Ascending aorta (tissue), 2 donors: Measurements from ENCODE around the gene TSNAX. TPM values are rescaled to one million over a fixed set of nuclear protein-coding genes. Genes with fewer than 3 reads are reported as not detected.

Experiments used
- DNase-seq, 2 donors: peaks; one replicate each; pipeline ENCODE4 v3.0.0-alpha.2; 2019; ENCODE audit warnings: low spot score in 2 of 2
- H3K27ac ChIP-seq, 2 donors: fragments of 200-600 bp; sonication (generic); one replicate each; pipeline ENCODE4 v1.5.1; 2016 to 2017; ENCODE audit warnings: mild to moderate bottlenecking in 1 of 2
- H3K27me3 ChIP-seq: fragments of 200-600 bp; sonication (generic); one replicate; pipeline ENCODE4 v1.5.1; 2017
- H3K36me3 ChIP-seq, 2 donors: fragments of 200-600 bp; sonication (generic); one replicate each; pipeline ENCODE4 v1.5.1; 2016
- H3K4me1 ChIP-seq, 2 donors: fragments of 200-600 bp; sonication (generic); one replicate each; pipeline ENCODE4 v1.5.1; 2016 to 2017; ENCODE audit warnings: mild to moderate bottlenecking in 1 of 2
- H3K4me3 ChIP-seq, 2 donors: fragments of 200-600 bp; sonication (generic); one replicate each; pipeline ENCODE4 v1.5.1; 2016 to 2017; ENCODE audit warnings: mild to moderate bottlenecking in 1 of 2
- H3K9me3 ChIP-seq, 2 donors: fragments of 200-600 bp; sonication (generic); one replicate each; pipeline ENCODE4 v1.5.1; 2016
- CTCF ChIP-seq, 3 experiments: fragments of 200-600 bp in 2 of 3; fragments of 450-650 bp in 1 of 3; sonication (generic) in 2 of 3; IDR thresholded peaks; one replicate each; pipeline ENCODE4 v1.5.1; 2016 to 2019; ENCODE audit warnings: antibody characterized with exemption in 3 of 3, mild to moderate bottlenecking in 1 of 3, moderate library complexity in 1 of 3
- intact Hi-C: fragments of 100-400 bp; cut with DNase I; formaldehyde crosslinking; loops from one replicate; pipeline ENCODE4 v1.15.1; 2023
- total RNA-seq: library from RNA; depleted of rRNA; stranded (reverse); fragments of >200 nt; gene quantifications from one replicate; pipeline ENCODE4 v1.1.0, GENCODE V29; 2016

Gene TSNAX
- total RNA-seq, 1 donor from 2014 or later: 15.0 TPM

DNA sequence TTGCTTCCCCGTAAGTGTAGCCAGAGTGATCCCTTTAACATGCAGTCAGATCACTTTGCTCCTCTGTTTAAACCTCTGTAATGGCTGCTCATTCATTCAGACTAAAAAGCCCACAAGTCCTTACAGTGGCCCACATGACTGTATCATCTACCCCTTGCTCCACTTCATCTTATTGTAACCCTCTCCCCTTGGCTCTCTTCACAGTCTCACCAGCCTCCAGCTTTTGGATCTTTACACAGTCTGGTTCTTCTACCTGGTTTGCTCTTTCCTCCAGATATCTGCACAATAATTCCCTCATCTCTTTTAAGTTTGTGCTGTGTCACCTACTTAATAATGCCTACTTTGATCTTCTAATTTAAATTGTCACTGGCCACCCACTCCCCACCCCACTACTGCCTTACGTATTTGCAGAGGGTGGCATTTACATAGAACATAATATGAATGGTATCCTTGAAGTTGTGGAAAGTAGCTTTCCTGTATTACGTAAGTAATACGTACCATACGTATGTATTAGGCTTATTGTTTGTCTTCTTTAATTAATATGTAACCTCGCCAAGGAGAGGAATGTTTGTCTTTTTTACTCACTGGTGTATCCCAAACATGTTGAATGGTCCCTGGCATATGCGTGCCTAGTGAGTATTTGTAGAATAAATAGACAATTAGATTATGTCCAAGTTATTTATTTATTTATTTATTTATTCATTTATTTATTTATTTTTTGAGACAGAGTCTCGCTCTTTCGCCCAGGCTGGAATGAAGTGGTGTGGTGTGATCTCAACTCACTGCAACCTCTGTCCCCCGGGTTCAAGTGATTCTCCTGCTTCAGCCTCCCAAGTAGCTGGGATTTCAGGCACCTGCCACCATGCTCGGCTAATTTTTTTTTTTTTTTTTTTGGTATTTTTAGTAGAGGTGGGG is 48.6 kb downstream of the TSNAX start:
- DNase-seq: no peak
- intact Hi-C loops: no loop called here
- H3K27ac ChIP-seq: no peak overlapping the region
- no peaks in the 10 kb centered on the region for H3K27me3 ChIP-seq
- no peak for TF ChIP-seq CTCF (IDR thresholded peaks at IDR 0.05)
- no peaks in the 10 kb centered on the region for H3K9me3 ChIP-seq
- no peaks in the 10 kb centered on the region for H3K4me1 ChIP-seq
- no peak overlapping the region for H3K4me3 ChIP-seq
- H3K36me3 ChIP-seq: no peaks in the 10 kb centered on the region

DNA sequence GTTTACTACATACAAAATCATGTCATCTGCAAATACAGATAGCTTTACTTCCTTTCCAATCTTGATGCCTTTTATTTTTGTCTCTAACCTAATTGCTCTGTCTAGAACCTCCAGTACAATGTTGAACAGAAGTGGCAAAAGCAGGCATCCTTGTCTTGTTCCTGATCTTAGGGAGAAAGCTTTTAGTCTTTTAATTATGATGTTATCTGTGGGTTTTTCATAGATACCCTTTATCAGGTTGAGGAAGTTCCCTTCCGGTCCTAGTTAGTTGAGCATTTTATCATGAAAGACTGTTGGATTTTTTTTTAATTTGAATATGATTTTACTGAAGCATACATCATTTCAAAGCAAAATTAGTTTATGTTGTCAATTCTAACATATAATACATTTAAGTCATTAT is 52.4 kb downstream of the TSNAX start:
- TF ChIP-seq CTCF (IDR thresholded peaks at IDR 0.05): no peak
- no peak for DNase-seq
- Histone ChIP-seq H3K27ac (no peak overlapping the region), H3K9me3 (no peaks in the 10 kb centered on the region), H3K36me3 (no peaks in the 10 kb centered on the region), H3K27me3 (no peaks in the 10 kb centered on the region), H3K4me1 (no peaks in the 10 kb centered on the region), H3K4me3 (no peak overlapping the region)
- intact Hi-C loops: no loop called here

- intact Hi-C loops: no loop called here
- Histone ChIP-seq H3K9me3 (no peaks in the 10 kb centered on the region), H3K27me3 (no peaks in the 10 kb centered on the region), H3K36me3 (no peaks in the 10 kb centered on the region), H3K4me3 (no peak overlapping the region), H3K27ac (no peak overlapping the region), H3K4me1 (no peaks in the 10 kb centered on the region)
- DNase-seq: no peak
- no peak for TF ChIP-seq CTCF (IDR thresholded peaks at IDR 0.05)
Observed at GRCh38 chr1:231581859-231582258, 53.4 kb downstream of the TSNAX start.

DNA sequence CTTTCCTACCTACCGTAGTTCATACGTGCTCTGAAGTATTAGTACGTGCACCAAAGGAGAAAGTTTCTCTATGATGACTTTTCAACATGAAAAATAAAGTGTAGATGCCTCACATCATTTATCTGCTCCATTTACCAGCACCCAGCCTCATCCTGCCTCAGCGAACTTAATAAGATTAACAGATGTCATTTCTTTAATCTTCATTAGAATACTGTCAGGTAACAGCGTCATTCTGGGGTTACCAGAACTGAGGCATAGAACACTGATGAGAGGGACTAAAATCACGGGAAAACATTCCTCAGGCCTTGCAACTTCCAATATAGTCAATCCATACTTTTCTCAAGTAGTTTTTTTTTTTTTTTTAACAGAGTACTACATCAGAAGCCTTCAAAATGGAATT is 54.9 kb downstream of the TSNAX start:
- H3K4me3 ChIP-seq: no peak overlapping the region
- intact Hi-C loops: no loop called here
- no peaks in the 10 kb centered on the region for H3K9me3 ChIP-seq
- no peaks in the 10 kb centered on the region for H3K36me3 ChIP-seq
- no peaks in the 10 kb centered on the region for H3K4me1 ChIP-seq
- H3K27ac ChIP-seq: no peak overlapping the region
- H3K27me3 ChIP-seq: no peaks in the 10 kb centered on the region
- no peak for DNase-seq
- no peak for TF ChIP-seq CTCF (IDR thresholded peaks at IDR 0.05)

GRCh38 chr1:231584117-231584516 is 55.6 kb downstream of the TSNAX start:
- Histone ChIP-seq H3K36me3 (no peaks in the 10 kb centered on the region), H3K4me1 (no peaks in the 10 kb centered on the region), H3K4me3 (no peak overlapping the region), H3K27me3 (no peaks in the 10 kb centered on the region), H3K9me3 (no peaks in the 10 kb centered on the region), H3K27ac (no peak overlapping the region)
- DNase-seq: no peak
- intact Hi-C loops: no loop called here
- TF ChIP-seq CTCF (IDR thresholded peaks at IDR 0.05): no peak
